ENCODE data around the gene RUSC1.

The RUSC1 gene

GRCh38 chr1:155304558-155305063 is 16.1 kb upstream of the RUSC1 start:
- DNase-seq (ENCODE audit: insufficient read length, low spot score): no peak
- no peak for FAIRE-seq
- no peak for TF ChIP-seq POLR2A (IDR thresholded peaks at IDR 0.05; ENCODE audit: low read depth, low read length)

- no peak for TF ChIP-seq POLR2A (IDR thresholded peaks at IDR 0.05; ENCODE audit: low read depth, low read length)
- DNase-seq (ENCODE audit: insufficient read length, low spot score) (no peak), FAIRE-seq (no peak)
Observed at GRCh38 chr1:155305881-155306391, 14.8 kb upstream of the RUSC1 start.

- no peak for DNase-seq (ENCODE audit: insufficient read length, low spot score)
- no peak for FAIRE-seq
- TF ChIP-seq POLR2A (IDR thresholded peaks at IDR 0.05; ENCODE audit: low read depth, low read length): no peak
Observed at GRCh38 chr1:155307247-155307740, 13.4 kb upstream of the RUSC1 start.

DNA sequence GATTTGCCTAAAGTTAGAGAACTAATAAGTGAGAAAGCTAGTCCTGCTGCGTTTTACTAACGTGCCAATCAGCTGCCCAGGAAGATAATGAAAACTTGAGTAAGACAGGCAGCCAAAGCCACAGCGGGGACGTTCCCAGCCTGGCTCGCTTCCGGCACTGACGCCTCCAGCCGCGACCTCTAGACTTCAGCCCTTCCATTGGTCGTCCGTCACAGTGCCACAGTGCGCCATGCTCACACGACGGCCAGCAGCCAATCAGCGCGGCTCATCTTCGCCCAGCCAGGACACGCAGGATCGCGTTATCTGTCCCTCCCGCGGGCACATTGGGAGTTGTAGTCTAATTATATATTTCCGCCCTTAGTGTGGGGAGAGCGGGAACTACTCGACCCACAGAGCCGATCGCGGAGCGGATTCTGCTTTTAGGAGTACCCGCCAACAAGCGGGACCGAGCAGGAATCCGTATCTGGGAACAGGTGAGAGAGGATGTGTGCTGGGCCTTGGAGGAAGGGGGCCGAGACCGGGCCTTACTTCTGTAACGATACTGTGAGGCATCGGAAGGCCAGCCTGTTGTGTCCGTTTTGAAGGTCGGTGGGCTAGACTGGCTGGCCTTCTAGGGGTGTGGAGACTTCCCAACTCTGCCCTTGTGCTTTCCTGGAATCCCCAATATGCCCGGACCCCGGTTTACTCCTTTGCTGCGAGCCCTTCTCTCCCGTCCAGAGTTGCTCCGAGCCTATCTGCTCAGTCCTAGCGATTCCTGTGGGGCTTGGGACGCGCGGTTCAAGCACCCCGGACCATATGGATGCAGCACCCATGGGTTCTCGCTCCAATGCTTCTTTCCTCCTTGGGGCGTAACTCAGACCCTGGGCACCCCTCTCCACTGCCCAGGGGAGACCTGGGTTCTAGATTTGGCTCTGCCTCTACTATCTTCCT is 11.9 kb upstream of the RUSC1 start, which contains the start of gene FDPS:
Gene FDPS, plus strand, starts transcription at position 374 of the 930 bp plus-strand sequence. CDS start 924 bp downstream, outside the sequence.
- DNase-seq (ENCODE audit: insufficient read length, low spot score): peak; percentile 98
- FAIRE-seq: peak; percentile 30
- TF ChIP-seq POLR2A (IDR thresholded peaks at IDR 0.05; ENCODE audit: low read depth, low read length): peak; percentile 53

DNA sequence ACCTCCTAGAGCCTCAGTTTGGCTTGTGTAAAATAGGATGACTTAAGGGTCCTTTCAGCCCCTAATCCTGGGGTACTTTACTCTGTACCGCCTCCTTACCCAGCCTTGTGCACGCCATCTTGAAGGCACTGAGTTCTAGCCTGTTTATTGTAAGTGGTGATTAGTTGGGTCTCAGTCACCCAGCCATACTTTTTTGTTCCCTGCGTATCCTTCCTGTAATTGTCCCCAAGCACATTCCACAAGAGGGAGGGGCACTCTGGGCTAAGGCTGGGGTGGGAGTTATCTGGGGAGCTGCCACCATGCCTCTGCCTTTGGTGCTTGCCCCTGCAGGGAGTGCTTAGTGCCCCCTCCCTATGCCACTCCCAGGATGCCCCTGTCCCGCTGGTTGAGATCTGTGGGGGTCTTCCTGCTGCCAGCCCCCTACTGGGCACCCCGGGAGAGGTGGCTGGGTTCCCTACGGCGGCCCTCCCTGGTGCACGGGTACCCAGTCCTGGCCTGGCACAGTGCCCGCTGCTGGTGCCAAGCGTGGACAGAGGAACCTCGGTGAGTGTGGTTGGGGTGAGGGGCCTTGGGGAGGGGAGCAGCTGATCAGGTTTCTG is 11.2 kb upstream of the RUSC1 start:
- no peak for TF ChIP-seq POLR2A (IDR thresholded peaks at IDR 0.05; ENCODE audit: low read depth, low read length)
- DNase-seq (ENCODE audit: insufficient read length, low spot score) (no peak), FAIRE-seq (no peak)

DNA sequence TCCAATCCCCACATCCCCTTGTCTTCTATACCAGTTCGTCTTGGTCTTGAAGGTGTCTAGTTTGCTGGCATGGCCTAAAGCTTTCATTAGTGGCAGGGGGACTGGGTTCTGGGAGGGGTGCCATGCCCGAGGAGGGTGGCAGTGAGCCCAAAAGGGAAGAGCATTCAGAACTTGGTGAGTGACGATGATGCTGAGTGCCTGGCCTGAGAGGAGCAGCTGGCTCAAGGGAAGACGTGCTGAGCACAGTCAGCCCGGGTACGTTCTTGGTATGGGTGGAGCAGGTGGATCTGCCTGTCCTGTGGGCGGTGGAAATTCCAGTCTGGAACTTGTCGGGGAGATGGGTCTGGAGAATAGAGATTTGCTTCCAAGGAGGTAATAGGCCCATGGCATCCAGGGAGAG is 7.4 kb upstream of the RUSC1 start:
- DNase-seq (ENCODE audit: insufficient read length, low spot score): no peak
- no peak for TF ChIP-seq POLR2A (IDR thresholded peaks at IDR 0.05; ENCODE audit: low read depth, low read length)
- FAIRE-seq: no peak

GRCh38 chr1:155316922-155317321 is 3.8 kb upstream of the RUSC1 start:
- DNase-seq (ENCODE audit: insufficient read length, low spot score): no peak
- TF ChIP-seq POLR2A (IDR thresholded peaks at IDR 0.05; ENCODE audit: low read depth, low read length): no peak
- no peak for FAIRE-seq

- FAIRE-seq (no peak), DNase-seq (ENCODE audit: insufficient read length, low spot score) (no peak)
- TF ChIP-seq POLR2A (IDR thresholded peaks at IDR 0.05; ENCODE audit: low read depth, low read length): no peak
Observed at GRCh38 chr1:155318082-155318481, 2.6 kb upstream of the RUSC1 start.

DNA sequence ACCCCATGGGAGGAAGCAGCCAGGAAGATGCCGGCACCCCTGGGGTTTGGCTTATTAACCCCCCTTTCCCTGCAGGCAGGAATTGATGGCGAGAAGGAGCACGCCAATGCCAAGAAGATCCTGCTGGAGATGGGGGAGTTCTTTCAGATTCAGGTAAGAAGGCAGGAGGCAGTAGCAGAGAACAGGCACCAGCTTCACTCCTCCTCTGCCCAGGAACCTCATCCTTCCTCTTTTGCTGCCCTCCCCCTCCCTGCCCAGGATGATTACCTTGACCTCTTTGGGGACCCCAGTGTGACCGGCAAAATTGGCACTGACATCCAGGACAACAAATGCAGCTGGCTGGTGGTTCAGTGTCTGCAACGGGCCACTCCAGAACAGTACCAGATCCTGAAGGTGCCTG is 1.2 kb upstream of the RUSC1 start:
- no peak for TF ChIP-seq POLR2A (IDR thresholded peaks at IDR 0.05; ENCODE audit: low read depth, low read length)
- no peak for DNase-seq (ENCODE audit: insufficient read length, low spot score)
- no peak for FAIRE-seq

GRCh38 chr1:155320252-155320651 is 442 bp upstream of the RUSC1 start:
- FAIRE-seq: no peak
- TF ChIP-seq POLR2A (IDR thresholded peaks at IDR 0.05; ENCODE audit: low read depth, low read length): no peak

GRCh38 chr1:155321639-155322503 is 1.2 kb downstream of the RUSC1 start:
- TF ChIP-seq POLR2A (IDR thresholded peaks at IDR 0.05; ENCODE audit: low read depth, low read length): no peak
- FAIRE-seq (no peak), DNase-seq (ENCODE audit: insufficient read length, low spot score) (no peak)

More at GRCh38 chr1:155320252-155320651, 442 bp upstream of the RUSC1 start:
- no peak for DNase-seq (ENCODE audit: insufficient read length, low spot score)

DNA sequence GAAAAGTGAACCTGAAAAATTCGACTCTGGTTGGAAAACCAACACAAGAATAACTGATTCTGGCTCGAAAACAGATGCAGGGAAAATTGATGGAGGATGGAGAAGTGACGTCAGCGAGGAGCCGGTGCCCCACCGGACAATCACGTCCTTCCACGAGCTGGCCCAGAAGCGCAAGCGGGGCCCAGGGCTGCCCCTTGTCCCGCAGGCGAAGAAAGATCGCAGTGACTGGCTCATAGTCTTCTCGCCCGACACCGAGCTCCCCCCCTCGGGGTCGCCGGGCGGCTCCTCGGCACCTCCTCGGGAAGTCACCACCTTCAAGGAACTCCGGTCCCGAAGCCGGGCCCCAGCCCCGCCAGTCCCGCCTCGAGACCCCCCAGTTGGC is 1.9 kb downstream of the RUSC1 start:
- DNase-seq (ENCODE audit: insufficient read length, low spot score) (no peak), FAIRE-seq (no peak)
- no peak for TF ChIP-seq POLR2A (IDR thresholded peaks at IDR 0.05; ENCODE audit: low read depth, low read length)

- FAIRE-seq (no peak), DNase-seq (ENCODE audit: insufficient read length, low spot score) (peak; percentile 87)
- 0 out of 2 replicates have a peak, but pooled peaks have one; percentile 18 for TF ChIP-seq POLR2A (IDR thresholded peaks at IDR 0.05; ENCODE audit: low read depth, low read length)
Observed at GRCh38 chr1:155322953-155323728, 2.4 kb downstream of the RUSC1 start.
